HL-60 (cell line): ENCODE measurements around the gene PALLD.

ENCODE experiments used
- DNase-seq, 2 experiments: peaks; one replicate each; pipeline ENCODE4 v3.0.0-alpha.2; 2010 to 2020; ENCODE audit warnings: low read depth in 1 of 2, low spot score in 1 of 2
- H3K27ac ChIP-seq: fragments of 250-450 bp; sonication (Bioruptor Pico); replicated peaks from 2 replicates; pipeline ENCODE4 v1.5.1; 2020; ENCODE audit warnings: mild to moderate bottlenecking, moderate library complexity
- H3K27me3 ChIP-seq: fragments of 250-450 bp; sonication (Bioruptor Pico); 2 replicates; pipeline ENCODE4 v1.5.1; 2021; ENCODE audit warnings: mild to moderate bottlenecking, moderate library complexity; ENCODE audit not compliant: insufficient read depth, poor library complexity, severe bottlenecking
- H3K4me3 ChIP-seq: replicated peaks from 2 replicates; pipeline ENCODE4 v1.5.1; 2011; ENCODE audit warnings: mild to moderate bottlenecking, control low read depth, low read length; ENCODE audit not compliant: insufficient read depth
- GABPA ChIP-seq: IDR thresholded peaks from 2 replicates; pipeline ENCODE4 v1.6.1; 2012; ENCODE audit warnings: low read depth
- POLR2AphosphoS5 ChIP-seq: IDR thresholded peaks from 2 replicates; pipeline ENCODE4 v1.6.1; 2012; ENCODE audit warnings: low read depth
- SPI1 ChIP-seq: IDR thresholded peaks from 2 replicates; pipeline ENCODE4 v1.6.1; 2012; ENCODE audit warnings: low read depth, mild to moderate bottlenecking, borderline replicate concordance
- TF ChIP-seq, protein P1 (sequence below): IDR thresholded peaks from 2 replicates; pipeline ENCODE4 v1.6.1; 2012; ENCODE audit warnings: low read depth; ENCODE audit not compliant: insufficient replicate concordance
- TF ChIP-seq, protein P2 (sequence below): IDR thresholded peaks from one replicate; pipeline ENCODE4 v1.5.1; 2011; ENCODE audit warnings: low read length, control low read depth, inconsistent platforms; ENCODE audit not compliant: insufficient read depth

Gene PALLD

DNA sequence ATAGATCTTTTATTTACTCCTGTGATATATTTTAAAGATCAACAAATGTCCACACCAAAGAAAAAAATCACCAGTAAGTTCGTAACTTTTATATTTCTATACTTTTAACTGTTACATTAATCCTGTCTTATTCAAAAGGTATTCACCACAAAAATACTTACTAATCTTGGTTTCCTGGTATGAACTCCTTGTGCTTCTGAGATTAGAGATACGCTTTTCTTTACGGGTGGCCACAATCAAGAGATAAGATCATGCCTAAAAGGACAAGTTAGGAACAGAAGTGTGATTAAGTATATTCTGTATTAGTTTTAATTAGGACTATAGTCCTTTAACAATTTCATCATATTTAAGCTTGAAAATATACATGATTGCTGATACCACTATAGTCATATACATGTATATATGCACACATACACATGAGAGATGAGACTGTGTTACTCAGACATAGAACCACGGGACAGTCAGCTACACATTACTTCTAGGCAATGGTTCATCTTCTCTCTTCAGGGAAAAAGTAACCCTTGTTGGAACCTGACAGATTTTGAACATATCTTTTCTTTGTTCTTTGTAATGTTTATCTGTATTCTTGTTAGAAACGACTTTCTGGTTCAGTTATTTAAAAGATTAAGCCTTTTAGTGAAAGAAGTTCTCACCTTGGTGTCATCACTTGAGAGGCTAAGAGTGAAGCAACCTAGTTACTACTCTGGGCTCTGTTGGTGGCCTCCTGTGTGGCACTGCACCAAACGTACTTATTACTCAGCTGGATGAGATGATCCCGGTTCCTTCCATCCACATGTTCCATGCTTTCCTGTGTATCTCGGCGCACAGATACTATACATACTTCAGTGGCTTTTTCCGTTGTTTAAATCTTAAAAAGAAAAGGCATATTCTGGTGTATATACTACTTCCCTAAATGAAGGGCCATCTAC lies 367.1 kb downstream of the PALLD start:
- H3K27ac ChIP-seq, result no peak overlapping the region
- no peak for DNase-seq
- H3K27me3 ChIP-seq, result no peaks in the 10 kb centered on the region
- TF ChIP-seq SPI1, result no peak
- no peak for TF ChIP-seq POLR2AphosphoS5
- no peak for TF ChIP-seq GABPA
- TF ChIP-seq, protein P1, sequence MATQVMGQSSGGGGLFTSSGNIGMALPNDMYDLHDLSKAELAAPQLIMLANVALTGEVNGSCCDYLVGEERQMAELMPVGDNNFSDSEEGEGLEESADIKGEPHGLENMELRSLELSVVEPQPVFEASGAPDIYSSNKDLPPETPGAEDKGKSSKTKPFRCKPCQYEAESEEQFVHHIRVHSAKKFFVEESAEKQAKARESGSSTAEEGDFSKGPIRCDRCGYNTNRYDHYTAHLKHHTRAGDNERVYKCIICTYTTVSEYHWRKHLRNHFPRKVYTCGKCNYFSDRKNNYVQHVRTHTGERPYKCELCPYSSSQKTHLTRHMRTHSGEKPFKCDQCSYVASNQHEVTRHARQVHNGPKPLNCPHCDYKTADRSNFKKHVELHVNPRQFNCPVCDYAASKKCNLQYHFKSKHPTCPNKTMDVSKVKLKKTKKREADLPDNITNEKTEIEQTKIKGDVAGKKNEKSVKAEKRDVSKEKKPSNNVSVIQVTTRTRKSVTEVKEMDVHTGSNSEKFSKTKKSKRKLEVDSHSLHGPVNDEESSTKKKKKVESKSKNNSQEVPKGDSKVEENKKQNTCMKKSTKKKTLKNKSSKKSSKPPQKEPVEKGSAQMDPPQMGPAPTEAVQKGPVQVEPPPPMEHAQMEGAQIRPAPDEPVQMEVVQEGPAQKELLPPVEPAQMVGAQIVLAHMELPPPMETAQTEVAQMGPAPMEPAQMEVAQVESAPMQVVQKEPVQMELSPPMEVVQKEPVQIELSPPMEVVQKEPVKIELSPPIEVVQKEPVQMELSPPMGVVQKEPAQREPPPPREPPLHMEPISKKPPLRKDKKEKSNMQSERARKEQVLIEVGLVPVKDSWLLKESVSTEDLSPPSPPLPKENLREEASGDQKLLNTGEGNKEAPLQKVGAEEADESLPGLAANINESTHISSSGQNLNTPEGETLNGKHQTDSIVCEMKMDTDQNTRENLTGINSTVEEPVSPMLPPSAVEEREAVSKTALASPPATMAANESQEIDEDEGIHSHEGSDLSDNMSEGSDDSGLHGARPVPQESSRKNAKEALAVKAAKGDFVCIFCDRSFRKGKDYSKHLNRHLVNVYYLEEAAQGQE, result no peak
- TF ChIP-seq, protein P2, sequence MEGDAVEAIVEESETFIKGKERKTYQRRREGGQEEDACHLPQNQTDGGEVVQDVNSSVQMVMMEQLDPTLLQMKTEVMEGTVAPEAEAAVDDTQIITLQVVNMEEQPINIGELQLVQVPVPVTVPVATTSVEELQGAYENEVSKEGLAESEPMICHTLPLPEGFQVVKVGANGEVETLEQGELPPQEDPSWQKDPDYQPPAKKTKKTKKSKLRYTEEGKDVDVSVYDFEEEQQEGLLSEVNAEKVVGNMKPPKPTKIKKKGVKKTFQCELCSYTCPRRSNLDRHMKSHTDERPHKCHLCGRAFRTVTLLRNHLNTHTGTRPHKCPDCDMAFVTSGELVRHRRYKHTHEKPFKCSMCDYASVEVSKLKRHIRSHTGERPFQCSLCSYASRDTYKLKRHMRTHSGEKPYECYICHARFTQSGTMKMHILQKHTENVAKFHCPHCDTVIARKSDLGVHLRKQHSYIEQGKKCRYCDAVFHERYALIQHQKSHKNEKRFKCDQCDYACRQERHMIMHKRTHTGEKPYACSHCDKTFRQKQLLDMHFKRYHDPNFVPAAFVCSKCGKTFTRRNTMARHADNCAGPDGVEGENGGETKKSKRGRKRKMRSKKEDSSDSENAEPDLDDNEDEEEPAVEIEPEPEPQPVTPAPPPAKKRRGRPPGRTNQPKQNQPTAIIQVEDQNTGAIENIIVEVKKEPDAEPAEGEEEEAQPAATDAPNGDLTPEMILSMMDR, result no peak
- no peak overlapping the region for H3K4me3 ChIP-seq

DNA sequence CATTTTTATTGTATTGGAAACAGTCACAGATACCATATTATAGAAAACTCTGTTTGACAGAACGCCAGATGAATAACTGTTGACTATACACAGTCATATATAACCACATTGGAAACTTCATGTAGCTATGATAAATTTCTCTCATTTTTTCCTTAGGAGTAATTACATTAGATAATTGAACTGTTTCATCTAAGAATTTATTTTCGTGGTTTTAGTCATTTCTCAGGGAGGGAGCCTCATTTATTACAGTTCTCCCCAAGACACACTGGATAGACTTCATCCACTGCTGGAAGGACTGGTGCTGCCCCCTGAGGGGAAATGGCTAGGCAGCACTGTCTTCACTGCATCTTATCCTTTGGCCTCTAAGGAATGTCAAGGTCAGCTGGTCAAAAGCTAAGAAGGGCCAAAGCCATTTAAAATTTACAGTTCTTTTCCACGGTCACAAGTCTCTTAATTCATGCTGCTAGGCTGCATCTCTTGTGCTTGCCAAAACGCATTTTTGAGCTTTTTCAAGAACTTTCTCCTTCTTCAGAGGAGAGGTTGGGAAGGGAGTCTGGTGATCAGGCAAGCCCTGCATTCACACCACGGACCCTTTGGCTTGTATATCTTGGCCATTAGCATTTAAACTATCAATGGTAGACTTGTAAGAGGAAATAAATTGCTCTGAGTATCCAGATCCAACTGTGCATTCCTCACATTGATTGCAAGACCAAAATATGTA lies 368.1 kb downstream of the PALLD start:
- Histone ChIP-seq H3K4me3 (no peak overlapping the region), H3K27me3 (no peaks in the 10 kb centered on the region), H3K27ac (no peak overlapping the region)
- DNase-seq, result no peak
- TF ChIP-seq, protein P1, result no peak
- TF ChIP-seq POLR2AphosphoS5 (no peak), GABPA (no peak), SPI1 (no peak)
- TF ChIP-seq, protein P2, result no peak

DNA sequence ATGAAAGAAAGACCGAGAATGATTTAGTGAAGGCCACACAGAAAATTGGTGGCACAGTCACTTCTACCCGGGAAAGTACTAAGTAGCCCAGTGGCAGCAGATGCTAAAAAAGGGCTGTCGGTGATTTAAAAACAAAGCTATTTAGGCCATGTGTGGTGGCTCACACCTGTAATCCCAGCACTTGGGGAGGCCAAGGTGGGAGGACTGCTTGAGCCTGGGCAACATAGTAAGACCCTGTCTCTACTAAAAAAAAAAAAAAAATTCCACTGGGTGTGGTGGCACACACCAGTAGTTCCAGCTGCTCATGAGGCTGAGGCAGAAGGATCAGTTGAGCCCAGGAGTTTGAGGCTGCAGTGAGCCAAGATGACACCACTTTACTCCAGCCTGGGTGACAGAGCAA lies 369.0 kb downstream of the PALLD start:
- H3K27ac ChIP-seq, result no peak overlapping the region
- no peak for TF ChIP-seq GABPA
- TF ChIP-seq, protein P1, result no peak
- no peak for TF ChIP-seq SPI1

More for the DNA sequence above, 369.0 kb downstream of the PALLD start:
- DNase-seq, result no peak
- Histone ChIP-seq H3K4me3 (no peak overlapping the region), H3K27me3 (no peaks in the 10 kb centered on the region)
